Measurements from ENCODE around the gene WDR88.

- TF ChIP-seq CTCF (IDR thresholded peaks at IDR 0.05) (no peak), POLR2A (IDR thresholded peaks at IDR 0.05) (no peak)
Observed at GRCh38 chr19:33194886-33195644, 63.2 kb downstream of the WDR88 start.

Measured in Peyer's patch (tissue), 4 donors.